ENCODE data around the gene SORBS2. TPM values are rescaled to one million over a fixed set of nuclear protein-coding genes. Genes with fewer than 3 reads are reported as not detected.

Gene SORBS2
- total RNA-seq, 1 experiment from 2014 or later = 9.7 TPM

- H4K8ac ChIP-seq (replicated peaks; ENCODE audit: insufficient read length, low read depth, low read length) = no peak overlapping the region
- H3K23me2 ChIP-seq (ENCODE audit: insufficient read length, low read depth, low read length, poor library complexity, severe bottlenecking) = no peaks in the 10 kb centered on the region
- H3K56ac ChIP-seq (ENCODE audit: insufficient read length, low read depth, low read length) = no peak overlapping the region
- H3K27ac ChIP-seq (ENCODE audit: insufficient read length, low read depth, low read length) = no peak overlapping the region
- H3K27me3 Mint-ChIP-seq (ENCODE audit: low read depth) = no peaks in the 10 kb centered on the region; the same call in 1 of the 2 replicates
- H3K9me3 ChIP-seq (ENCODE audit: control insufficient read depth, low read depth, low read length) = no peaks in the 10 kb centered on the region
- no peak overlapping the region for H2AFZ ChIP-seq (ENCODE audit: low read length)
- H3K4me1 ChIP-seq (ENCODE audit: insufficient read depth, low read length) = no peaks in the 10 kb centered on the region
- H2BK15ac ChIP-seq (ENCODE audit: low read depth, low read length) = no peak overlapping the region
- WGBS (ENCODE audit: extremely low coverage, insufficient read length, low lambda C conversion rate) = no CpG with 5 or more reads among the region's 10 CpGs
- no peak overlapping the region for H3K4me3 Mint-ChIP-seq
- H3K27ac Mint-ChIP-seq = no peak overlapping the region
- H2AK5ac ChIP-seq (ENCODE audit: insufficient read length, low read length) = no peak overlapping the region
- no peak overlapping the region for H3T11ph ChIP-seq (ENCODE audit: low read length)
- no peak overlapping the region for H3K4me2 ChIP-seq (ENCODE audit: insufficient read depth, insufficient read length, low read length)
- no peaks in the 10 kb centered on the region for H3K79me2 ChIP-seq (ENCODE audit: insufficient read depth, low read length)
- H4K91ac ChIP-seq (ENCODE audit: insufficient read length, low read depth, low read length) = no peak overlapping the region
- no peak overlapping the region for H3K4ac ChIP-seq (ENCODE audit: low read depth, low read length)
- H4K5ac ChIP-seq (ENCODE audit: insufficient read length, low read depth, low read length) = no peak overlapping the region
- DNase-seq = no peak
- H3K4me1 Mint-ChIP-seq = no peaks in the 10 kb centered on the region
- no peak overlapping the region for H3K9ac ChIP-seq (ENCODE audit: extremely low read depth, insufficient read length, low read length)
- no peaks in the 10 kb centered on the region for H3K27me3 ChIP-seq (ENCODE audit: insufficient read depth, low read length)
- no peaks in the 10 kb centered on the region for H4K20me1 ChIP-seq (ENCODE audit: control insufficient read depth, insufficient read depth, insufficient read length)
- no peak overlapping the region for H2BK12ac ChIP-seq (ENCODE audit: insufficient read length, low read depth, low read length)
- H3K18ac ChIP-seq (ENCODE audit: insufficient read length, low read depth, low read length) = no peak overlapping the region
- H2BK5ac ChIP-seq (ENCODE audit: insufficient read length, low read length) = no peak overlapping the region
- H3K36me3 Mint-ChIP-seq (ENCODE audit: insufficient read depth in 1 of 3, low read depth in 3 of 3) = peaks cover 0 to 38% (median 37%) of the 10 kb centered on the region in 3 experiments; a peak in 5 of 7 replicates
- H3K79me1 ChIP-seq (ENCODE audit: insufficient read depth, low read depth, low read length, poor library complexity, severe bottlenecking) = no peaks in the 10 kb centered on the region
- no peak overlapping the region for H2BK120ac ChIP-seq (ENCODE audit: low read depth, low read length, poor library complexity, severe bottlenecking)
- no peak for TF ChIP-seq CTCF (conservative IDR thresholded peaks at IDR 0.05)
- H3K23ac ChIP-seq (ENCODE audit: insufficient read length, low read depth, low read length) = no peak overlapping the region
- no peak overlapping the region for H3K14ac ChIP-seq (ENCODE audit: insufficient read depth, low read length)
- H3K9me3 Mint-ChIP-seq = no peaks in the 10 kb centered on the region
- H2BK20ac ChIP-seq (ENCODE audit: low read depth, low read length, poor library complexity, severe bottlenecking) = no peak overlapping the region
Observed at GRCh38 chr4:185624259-185624589, 187.8 kb downstream of the SORBS2 start.
